Skeletal muscle tissue (tissue), 3 donors: Measurements from ENCODE around the gene LOC101059915.
"Not testable (repeated sequence)": the region's sequence is repeated elsewhere in the genome, so short reads cannot be mapped to it uniquely, and the experiment has no call there.

Experiments used
- H3K27ac ChIP-seq: one replicate; pipeline ENCODE4 v1.7.0; 2013; ENCODE audit warnings: mild to moderate bottlenecking, low read depth, low read length, inconsistent platforms
- H3K27me3 ChIP-seq, 3 donors: one replicate each; pipeline ENCODE4 v1.7.0; 2013; ENCODE audit warnings: low read length in 3 of 3; ENCODE audit not compliant: control insufficient read depth in 3 of 3, insufficient read depth in 3 of 3
- H3K36me3 ChIP-seq, 3 donors: one replicate each; pipeline ENCODE4 v1.7.0; 2013; ENCODE audit warnings: low read length in 3 of 3; ENCODE audit not compliant: control insufficient read depth in 3 of 3, insufficient read depth in 3 of 3
- H3K4me1 ChIP-seq, 3 donors: one replicate each; pipeline ENCODE4 v1.7.0; 2013; ENCODE audit warnings: low read length in 3 of 3, mild to moderate bottlenecking in 3 of 3; ENCODE audit not compliant: control insufficient read depth in 3 of 3, insufficient read depth in 3 of 3
- H3K4me3 ChIP-seq, 3 donors: one replicate each; pipeline ENCODE4 v1.7.0; 2013; ENCODE audit warnings: low read length in 3 of 3
- H3K9ac ChIP-seq, 3 donors: one replicate each; pipeline ENCODE4 v1.7.0; 2013; ENCODE audit warnings: low read length in 3 of 3, mild to moderate bottlenecking in 3 of 3, moderate library complexity in 2 of 3, low read depth in 1 of 3
- H3K9me3 ChIP-seq, 3 donors: one replicate each; pipeline ENCODE4 v1.7.0; 2013; ENCODE audit warnings: low read length in 3 of 3; ENCODE audit not compliant: control insufficient read depth in 3 of 3
- donor health status: Osteomylitis.

The LOC101059915 gene

GRCh38 chrX:71697466-71698298 lies 30.3 kb downstream of the LOC101059915 start:
- H3K4me1 ChIP-seq, H3K27ac ChIP-seq, H3K9ac ChIP-seq, H3K36me3 ChIP-seq, H3K27me3 ChIP-seq, H3K4me3 ChIP-seq, H3K9me3 ChIP-seq: not testable (repeated sequence)

DNA sequence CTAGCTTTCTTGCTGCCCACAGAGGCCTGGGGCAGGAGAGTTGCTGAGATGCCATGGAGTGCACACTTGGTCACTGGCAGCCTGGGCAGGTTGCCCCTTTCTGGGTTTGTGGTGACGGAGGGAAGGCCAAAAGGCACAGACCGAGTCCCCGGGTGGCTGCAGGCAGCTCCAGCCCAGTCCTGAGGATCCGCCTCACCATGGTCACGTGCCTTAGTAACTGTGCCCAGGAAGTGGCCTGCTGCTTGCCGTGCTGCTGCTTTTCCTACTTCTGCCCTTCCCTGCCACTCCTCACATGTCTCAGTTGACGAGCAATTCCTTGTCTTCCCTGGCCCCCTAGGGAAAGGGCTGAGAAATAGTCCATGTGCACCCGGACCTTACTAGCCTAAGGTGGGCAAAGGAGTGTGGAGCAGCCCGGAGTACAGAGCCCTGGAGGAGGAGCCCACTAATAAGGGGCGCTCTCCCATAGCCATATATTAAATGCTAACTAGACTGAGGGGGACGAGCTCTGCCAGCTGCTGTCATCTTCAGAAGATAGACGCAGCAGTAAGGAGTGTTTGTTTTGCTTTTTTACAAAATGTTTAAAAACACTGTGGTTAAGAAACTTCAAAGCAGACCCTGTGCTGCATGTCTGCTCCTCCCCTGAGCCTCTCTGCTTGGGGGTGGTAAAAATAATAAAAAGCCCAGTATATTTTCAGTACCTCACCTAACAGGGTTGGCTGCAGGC lies 31.1 kb downstream of the LOC101059915 start:
- H3K4me1 ChIP-seq, H3K27me3 ChIP-seq, H3K36me3 ChIP-seq, H3K27ac ChIP-seq, H3K4me3 ChIP-seq, H3K9me3 ChIP-seq, H3K9ac ChIP-seq: not testable (repeated sequence)

GRCh38 chrX:71699023-71699344 lies 31.6 kb downstream of the LOC101059915 start:
- not testable (repeated sequence) for H3K4me1 ChIP-seq, H3K4me3 ChIP-seq, H3K36me3 ChIP-seq, H3K27me3 ChIP-seq, H3K9me3 ChIP-seq, H3K27ac ChIP-seq, H3K9ac ChIP-seq

DNA sequence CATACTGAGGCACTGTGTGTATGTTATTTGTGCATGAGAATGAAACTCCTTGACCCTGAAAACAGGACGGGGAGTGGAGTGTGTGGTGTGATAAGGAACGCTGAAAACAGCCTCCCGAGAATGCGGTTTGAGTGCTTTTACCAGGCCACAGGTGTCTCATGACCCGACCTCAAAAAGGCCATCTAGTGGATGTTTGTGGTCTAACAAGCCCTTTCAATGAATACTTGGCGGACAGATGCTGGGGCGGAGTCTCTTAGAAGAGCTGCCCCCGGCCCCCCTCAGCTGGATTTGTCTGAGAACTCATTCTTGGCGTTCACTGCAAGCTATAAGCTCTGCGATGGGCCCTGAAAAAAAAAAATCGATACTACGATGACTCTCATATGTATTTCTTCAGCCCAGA lies 35.5 kb downstream of the LOC101059915 start:
- H3K4me1 ChIP-seq, H3K36me3 ChIP-seq, H3K9me3 ChIP-seq, H3K27me3 ChIP-seq, H3K4me3 ChIP-seq, H3K9ac ChIP-seq, H3K27ac ChIP-seq: not testable (repeated sequence)

DNA sequence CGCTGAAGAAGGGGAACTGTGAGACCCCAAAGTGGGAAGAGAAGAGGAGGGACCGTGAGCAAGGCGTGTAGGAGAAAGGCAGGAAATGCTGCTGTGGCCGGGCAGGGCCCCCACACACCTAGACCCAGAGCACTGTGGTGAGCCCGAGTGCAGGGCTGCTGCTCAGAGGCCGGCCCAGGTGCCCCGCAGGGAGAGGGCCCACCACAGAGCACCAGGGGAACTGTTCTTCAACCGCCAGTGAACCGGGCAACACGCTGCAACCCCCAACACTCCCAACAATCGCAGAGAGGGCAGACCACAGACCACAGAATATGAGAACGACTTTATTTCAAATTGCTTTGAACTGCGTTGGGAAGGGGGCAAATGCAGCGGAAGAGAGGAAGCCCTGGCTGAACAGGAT lies 46.7 kb downstream of the LOC101059915 start:
- not testable (repeated sequence) for H3K27me3 ChIP-seq, H3K9me3 ChIP-seq, H3K36me3 ChIP-seq, H3K9ac ChIP-seq, H3K4me1 ChIP-seq, H3K4me3 ChIP-seq, H3K27ac ChIP-seq

- H3K4me1 ChIP-seq, H3K36me3 ChIP-seq, H3K4me3 ChIP-seq, H3K9ac ChIP-seq, H3K27ac ChIP-seq, H3K27me3 ChIP-seq, H3K9me3 ChIP-seq: not testable (repeated sequence)
These were observed 48.2 kb downstream of the LOC101059915 start for GRCh38 chrX:71715551-71715950.

- H3K36me3 ChIP-seq, H3K9ac ChIP-seq, H3K4me3 ChIP-seq, H3K27ac ChIP-seq, H3K9me3 ChIP-seq, H3K27me3 ChIP-seq, H3K4me1 ChIP-seq: not testable (repeated sequence)
These were observed 49.0 kb downstream of the LOC101059915 start for GRCh38 chrX:71716323-71716722.

- not testable (repeated sequence) for H3K4me1 ChIP-seq, H3K9me3 ChIP-seq, H3K27me3 ChIP-seq, H3K27ac ChIP-seq, H3K9ac ChIP-seq, H3K4me3 ChIP-seq, H3K36me3 ChIP-seq
These were observed 50.8 kb downstream of the LOC101059915 start, which contains the start of gene CXorf49 for GRCh38 chrX:71718185-71718584. CXorf49 (minus strand) TSS chrX:71718285; CDS start chrX:71718151, 134 bp downstream.

DNA sequence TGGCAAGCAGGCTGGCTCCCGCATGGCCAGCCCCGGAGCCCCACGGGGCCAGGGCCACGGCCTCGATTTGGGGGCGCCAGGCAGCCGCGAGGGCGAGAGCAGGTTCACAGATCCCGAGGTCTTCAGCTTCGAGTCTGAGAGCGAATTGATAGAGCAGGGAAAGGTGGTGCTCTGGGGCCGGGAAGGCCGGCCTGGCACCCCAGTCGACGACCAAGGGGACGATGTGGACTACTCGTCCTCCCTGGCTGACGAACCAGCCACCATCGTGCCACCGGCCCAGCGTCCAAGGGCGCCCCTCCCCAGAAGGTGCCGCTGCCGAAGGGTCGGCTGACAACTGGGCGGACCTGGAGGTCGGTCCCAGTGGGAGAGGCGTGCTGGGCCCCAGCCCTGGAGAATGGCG lies 51.8 kb downstream of the LOC101059915 start:
- not testable (repeated sequence) for H3K27me3 ChIP-seq, H3K4me3 ChIP-seq, H3K9me3 ChIP-seq, H3K36me3 ChIP-seq, H3K4me1 ChIP-seq, H3K9ac ChIP-seq, H3K27ac ChIP-seq

GRCh38 chrX:71720289-71720886 lies 53.0 kb downstream of the LOC101059915 start:
- H3K9ac ChIP-seq, H3K36me3 ChIP-seq, H3K27me3 ChIP-seq, H3K27ac ChIP-seq, H3K4me1 ChIP-seq, H3K4me3 ChIP-seq, H3K9me3 ChIP-seq: not testable (repeated sequence)
